ENCODE results near the gene LAMB4. TPM values are rescaled to one million over a fixed set of nuclear protein-coding genes. Genes with fewer than 3 reads are reported as not detected.

Gene LAMB4
- total RNA-seq, 2 donors from 2014 or later: 0.42 TPM; not detected in 1

- intact Hi-C loops (cut with DNase I, micrococcal nuclease): no loop called here
- ATAC-seq (no peak), DNase-seq (no peak)
These were observed 140.4 kb downstream of the LAMB4 start for GRCh38 chr7:107989618-107990373.

GRCh38 chr7:107982918-107983389, 147.2 kb downstream of the LAMB4 start:
- ATAC-seq (no peak), DNase-seq (no peak)
- intact Hi-C loops (cut with DNase I, micrococcal nuclease): no loop called here

GRCh38 chr7:107982042-107982840, 147.9 kb downstream of the LAMB4 start:
- no peak for ATAC-seq
- no peak for DNase-seq
- intact Hi-C loops (cut with DNase I, micrococcal nuclease): no loop called here

GRCh38 chr7:107981466-107981865, 148.7 kb downstream of the LAMB4 start:
- ATAC-seq (no peak), DNase-seq (no peak)
- intact Hi-C loops (cut with DNase I, micrococcal nuclease): no loop called here

GRCh38 chr7:107980671-107981190, 149.4 kb downstream of the LAMB4 start:
- intact Hi-C loops (cut with DNase I, micrococcal nuclease): no loop called here
- no peak for ATAC-seq
- no peak for DNase-seq

- intact Hi-C loops (cut with DNase I, micrococcal nuclease): no loop called here
- no peak for ATAC-seq
- DNase-seq: no peak
These were observed 150.0 kb downstream of the LAMB4 start for GRCh38 chr7:107980171-107980570.

- intact Hi-C loops (cut with DNase I, micrococcal nuclease): no loop called here
- ATAC-seq: no peak
- DNase-seq: no peak
These were observed 151.2 kb downstream of the LAMB4 start for GRCh38 chr7:107978815-107979408.

GRCh38 chr7:107977048-107977447, 153.1 kb downstream of the LAMB4 start:
- ATAC-seq: no peak
- intact Hi-C loops (cut with DNase I, micrococcal nuclease): no loop called here
- DNase-seq: no peak

GRCh38 chr7:107976620-107977019, 153.5 kb downstream of the LAMB4 start:
- ATAC-seq: no peak

GRCh38 chr7:107975394-107976013, 154.7 kb downstream of the LAMB4 start:
- DNase-seq: no peak
- intact Hi-C loops (cut with DNase I, micrococcal nuclease): no loop called here
- ATAC-seq: no peak

More at GRCh38 chr7:107976620-107977019, 153.5 kb downstream of the LAMB4 start:
- DNase-seq: no peak
- intact Hi-C loops (cut with DNase I, micrococcal nuclease): no loop called here

GRCh38 chr7:107973861-107974260, 156.3 kb downstream of the LAMB4 start:
- DNase-seq (no peak), ATAC-seq (no peak)
- intact Hi-C loops (cut with DNase I, micrococcal nuclease): no loop called here

Other genes starting within 250 kb of the LAMB4 start
- 100 to 1,000 TPM; 129 to 139 TPM for gene DLD, start 239.2 kb downstream of the LAMB4 start, total RNA-seq
- 100 to 1,000 TPM in 1 of 2 donors, 10 to 100 TPM in 1; 95.9 to 132 TPM for gene LAMB1, start 127.2 kb downstream of the LAMB4 start, total RNA-seq